Measurements from ENCODE around the gene TMEM169.
"Not testable (repeated sequence)": the region's sequence is repeated elsewhere in the genome, so short reads cannot be mapped to it uniquely, and the experiment has no call there.

The TMEM169 gene

GRCh38 chr2:216072473-216072872, 9.2 kb upstream of the TMEM169 start:
- DNase-seq, result no peak

DNA sequence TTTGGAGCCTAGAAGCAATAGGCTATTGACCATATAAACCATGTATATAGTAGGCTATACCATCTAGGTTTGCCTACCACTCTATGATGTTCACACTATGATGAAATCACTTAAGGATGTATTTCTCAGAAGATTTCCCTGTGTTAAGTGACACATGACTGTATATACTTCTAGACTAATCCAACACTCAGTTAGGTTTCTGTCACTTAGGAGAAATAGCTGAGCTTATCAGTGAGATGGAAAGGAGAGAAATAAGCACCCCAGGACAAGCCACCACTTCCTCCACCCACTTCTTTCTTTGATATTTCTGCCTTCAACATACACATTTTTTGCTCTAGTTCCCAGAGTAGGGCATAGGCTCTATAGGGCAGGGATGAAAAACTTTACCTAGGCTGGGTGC, 7.9 kb upstream of the TMEM169 start:
- no peak for DNase-seq

- DNase-seq, result no peak
Observed at GRCh38 chr2:216074380-216074779, 7.3 kb upstream of the TMEM169 start.

GRCh38 chr2:216074794-216075193, 6.9 kb upstream of the TMEM169 start:
- DNase-seq, result no peak

- no peak for DNase-seq
Observed at GRCh38 chr2:216075510-216076485, 5.9 kb upstream of the TMEM169 start.

- no peak for DNase-seq
Observed at GRCh38 chr2:216078776-216079175, 2.9 kb upstream of the TMEM169 start.

- not testable (repeated sequence) for DNase-seq
Observed at GRCh38 chr2:216080048-216080447, 1.7 kb upstream of the TMEM169 start.

DNA sequence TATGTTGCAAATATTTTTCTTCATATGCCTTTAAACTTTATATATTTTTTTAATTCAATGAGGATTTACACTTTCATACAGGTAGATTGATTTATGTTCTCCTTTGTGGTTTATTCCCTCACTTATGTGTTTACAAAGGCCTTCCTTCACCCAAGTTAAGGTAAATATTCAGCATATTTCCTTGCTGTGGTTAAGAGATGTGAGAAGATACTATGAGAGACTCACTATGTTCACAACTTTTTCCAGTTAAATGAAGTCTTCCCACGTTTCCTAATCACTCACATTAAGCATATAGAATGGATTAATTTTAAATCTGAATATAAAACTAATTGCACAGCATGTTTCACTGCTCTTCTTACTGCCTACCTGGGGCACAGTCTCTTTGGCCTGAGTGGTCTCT, 707 bp upstream of the TMEM169 start:
- no peak for DNase-seq

- DNase-seq, result no peak
Observed at GRCh38 chr2:216082117-216082711, 495 bp downstream of the TMEM169 start.

- peak; percentile 2 for DNase-seq
Observed at GRCh38 chr2:216082805-216083204, 1.1 kb downstream of the TMEM169 start.

GRCh38 chr2:216083464-216084281, 2.0 kb downstream of the TMEM169 start:
- DNase-seq, result peak; percentile 6

DNA sequence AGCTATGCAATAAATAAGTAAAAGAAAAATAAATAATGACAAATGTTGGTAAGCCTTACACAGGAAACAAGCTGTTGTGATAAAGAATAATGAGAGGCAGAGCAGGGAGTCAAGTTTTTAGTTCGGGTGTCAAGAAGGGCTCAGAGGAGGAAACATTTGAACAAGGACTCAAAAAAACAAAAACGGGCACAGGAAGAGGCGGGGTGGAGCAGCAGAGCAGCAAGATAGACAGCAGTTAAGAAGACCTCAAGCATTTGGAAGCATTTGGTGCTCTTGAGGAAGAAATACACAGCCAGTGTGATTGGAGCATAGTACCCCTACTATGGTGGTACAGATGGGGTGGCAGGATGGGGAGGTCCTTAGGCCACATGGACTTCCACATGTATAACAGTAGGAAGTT, 2.8 kb downstream of the TMEM169 start:
- no peak for DNase-seq

GRCh38 chr2:216086207-216086893, 4.6 kb downstream of the TMEM169 start:
- no peak for DNase-seq

DNA sequence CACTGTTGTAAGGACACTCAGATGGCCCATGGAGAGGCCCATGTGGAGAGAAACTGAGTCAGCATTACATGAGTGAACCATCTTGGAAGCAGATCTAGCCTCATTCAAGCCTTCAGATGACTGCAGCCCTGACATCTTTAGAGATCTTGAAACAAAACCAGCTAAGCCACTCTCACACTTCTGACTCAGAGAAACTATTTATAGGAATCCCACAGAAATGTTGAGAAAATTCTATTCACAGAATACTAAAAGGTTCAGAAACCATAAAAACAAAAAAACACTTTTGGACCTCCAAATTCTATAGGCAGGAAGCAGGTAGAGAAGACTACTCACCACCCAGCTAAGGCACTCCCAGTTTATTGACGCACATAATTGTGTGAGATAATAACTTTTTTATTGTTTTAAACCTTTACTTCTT, 8.7 kb downstream of the TMEM169 start:
- DNase-seq, result no peak

- no peak for DNase-seq
Observed at GRCh38 chr2:216092646-216093045, 10.9 kb downstream of the TMEM169 start.

DNA sequence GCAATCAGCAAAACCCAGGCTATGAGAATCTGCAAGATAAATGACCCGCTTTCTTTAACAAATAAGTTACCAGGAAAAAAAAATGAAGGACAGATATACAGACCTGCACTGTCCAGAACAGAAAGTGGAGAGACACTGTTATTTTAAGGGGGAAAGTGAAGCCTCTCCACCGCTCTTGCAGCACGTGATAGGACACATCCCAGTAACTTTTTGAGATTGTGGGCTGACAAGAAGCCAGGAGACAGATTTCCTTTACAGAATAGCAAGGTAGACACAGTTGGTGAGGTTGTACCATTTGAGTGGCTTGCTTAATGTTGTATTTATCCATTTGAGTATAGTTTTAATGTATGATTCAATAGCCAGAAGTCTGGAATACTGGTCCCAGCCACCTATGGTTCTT, 13.0 kb downstream of the TMEM169 start:
- DNase-seq, result no peak

- DNase-seq, result no peak
Observed at GRCh38 chr2:216098421-216099334, 17.0 kb downstream of the TMEM169 start.

DNA sequence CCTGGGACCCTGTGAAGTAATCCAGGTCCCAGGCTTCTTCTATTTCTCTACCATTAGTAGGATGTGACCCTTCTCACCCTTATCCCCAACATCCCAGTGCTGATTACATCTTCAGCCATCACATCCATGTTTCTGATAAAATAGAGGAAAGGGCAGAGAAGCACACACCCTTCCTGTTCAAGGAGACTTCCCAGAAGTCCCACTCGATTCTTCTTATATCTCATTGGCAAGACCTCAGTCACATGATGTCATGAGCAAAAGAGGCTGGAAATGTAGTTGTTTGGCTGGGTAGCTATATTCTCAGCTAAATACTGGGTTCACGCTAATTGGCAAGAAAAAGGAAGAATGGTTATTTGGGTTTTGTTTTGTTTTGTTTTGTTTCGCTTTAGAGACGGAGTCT, 19.4 kb downstream of the TMEM169 start:
- no peak for DNase-seq

- no peak for DNase-seq
Observed at GRCh38 chr2:216103213-216103612, 21.5 kb downstream of the TMEM169 start.

GRCh38 chr2:216104691-216105090, 23.0 kb downstream of the TMEM169 start:
- no peak for DNase-seq

DNA sequence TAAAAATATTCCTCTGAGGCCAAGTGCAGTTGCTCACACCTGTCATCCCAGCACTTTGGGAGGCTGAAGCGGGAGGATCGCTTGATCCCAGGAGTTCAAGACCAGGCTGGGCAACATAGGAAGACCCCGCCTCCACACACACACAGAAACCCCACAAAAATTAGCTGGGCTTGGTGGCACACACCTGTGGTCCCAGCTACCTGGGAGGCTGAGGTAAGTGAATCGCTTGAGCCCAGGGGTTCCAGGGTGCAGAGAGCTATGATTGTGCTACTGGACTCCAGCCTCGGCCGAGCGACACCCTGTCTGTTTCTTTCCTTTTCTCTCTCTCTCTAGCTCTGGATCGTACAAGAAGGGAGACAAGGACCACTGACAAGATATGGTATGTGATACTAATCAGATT, 25.6 kb downstream of the TMEM169 start:
- DNase-seq, result no peak

DNA sequence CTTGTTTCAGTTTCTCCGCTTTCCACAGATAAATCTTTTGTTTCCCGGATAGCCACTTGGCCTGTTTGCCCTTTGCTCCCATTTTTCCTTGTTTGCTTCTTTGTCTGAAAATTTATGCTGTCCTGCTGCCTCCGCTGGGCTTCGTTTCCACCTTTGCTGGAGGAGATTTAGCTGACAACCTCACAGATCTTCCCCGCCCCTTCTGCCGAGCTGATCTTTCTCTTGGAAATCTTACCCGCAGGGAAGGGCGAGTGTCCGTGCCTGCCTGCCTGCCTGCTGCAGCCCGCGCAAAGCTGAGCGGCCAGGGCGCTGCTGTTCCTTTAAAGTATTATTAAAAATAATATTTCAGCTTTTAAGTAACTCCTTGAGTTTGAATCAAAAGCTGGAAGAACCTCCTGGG, 26.0 kb downstream of the TMEM169 start:
- no peak for DNase-seq
